Prostate gland (tissue), 2 donors: ENCODE measurements around the gene WDFY2.

ENCODE experiments used
- CTCF ChIP-seq, 4 experiments: fragments of 200-600 bp in 2 of 4; fragments of 450-650 bp in 2 of 4; sonication (generic) in 2 of 4; IDR thresholded peaks; 1 replicate in 3 of 4; 2 replicates in 1 of 4; pipeline ENCODE4 v1.5.1; 2016 to 2019; ENCODE audit warnings: antibody characterized with exemption in 4 of 4, mild to moderate bottlenecking in 2 of 4, moderate library complexity in 2 of 4
- POLR2A ChIP-seq: fragments of 450-650 bp; IDR thresholded peaks from one replicate; pipeline ENCODE4 v1.6.1; 2016; ENCODE audit warnings: antibody characterized with exemption, mild to moderate bottlenecking

GRCh38 chr13:51719394-51719793, 135.1 kb downstream of the WDFY2 start:
- TF ChIP-seq CTCF (IDR thresholded peaks at IDR 0.05) (no peak), POLR2A (no peak)
